Fibroblast of mammary gland (primary cell): Measurements from ENCODE around the gene NR1H4.
"Not testable (repeated sequence)": the region's sequence is repeated elsewhere in the genome, so short reads cannot be mapped to it uniquely, and the experiment has no call there.

Experiments used
- DNase-seq: peaks from one replicate; pipeline ENCODE4 v3.0.0-alpha.2; 2010; ENCODE audit warnings: low read depth
- H3K4me3 ChIP-seq: 2 replicates; pipeline ENCODE4 v1.5.1; 2011; ENCODE audit warnings: low read depth, mild to moderate bottlenecking, low read length, moderate library complexity; ENCODE audit not compliant: control insufficient read depth
- TF ChIP-seq, protein P1 (sequence below): conservative IDR thresholded peaks from 2 replicates; pipeline ENCODE4 v1.5.1; 2011; ENCODE audit warnings: low read depth, low read length, inconsistent platforms; ENCODE audit not compliant: control insufficient read depth, insufficient read depth

The NR1H4 gene

DNA sequence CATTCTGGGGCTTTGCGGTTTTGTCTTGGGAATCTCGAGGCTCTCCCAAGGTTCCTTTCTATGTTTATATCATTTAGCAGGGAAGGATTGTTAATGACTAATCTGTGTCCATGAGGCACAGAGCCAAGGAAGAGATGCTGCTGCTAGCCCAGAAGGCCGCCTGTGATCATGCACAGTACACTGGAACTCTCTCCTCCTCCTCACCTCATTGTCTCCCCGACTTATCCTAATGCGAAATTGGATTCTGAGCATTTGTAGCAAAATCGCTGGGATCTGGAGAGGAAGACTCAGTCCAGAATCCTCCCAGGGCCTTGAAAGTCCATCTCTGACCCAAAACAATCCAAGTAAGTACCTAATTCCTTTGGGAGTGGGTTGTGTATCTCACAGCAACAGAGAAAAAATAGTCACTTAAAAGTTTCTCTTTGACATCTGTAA is at the start of gene NR1H4:
TSS of gene NR1H4 (plus strand) at position 151 of the 435 bp plus-strand sequence. CDS start 19,458 bp downstream, outside the sequence.
- DNase-seq: peak; percentile 62
- H3K4me3 ChIP-seq: no peak within 1 kb of the TSS
- TF ChIP-seq, protein P1, sequence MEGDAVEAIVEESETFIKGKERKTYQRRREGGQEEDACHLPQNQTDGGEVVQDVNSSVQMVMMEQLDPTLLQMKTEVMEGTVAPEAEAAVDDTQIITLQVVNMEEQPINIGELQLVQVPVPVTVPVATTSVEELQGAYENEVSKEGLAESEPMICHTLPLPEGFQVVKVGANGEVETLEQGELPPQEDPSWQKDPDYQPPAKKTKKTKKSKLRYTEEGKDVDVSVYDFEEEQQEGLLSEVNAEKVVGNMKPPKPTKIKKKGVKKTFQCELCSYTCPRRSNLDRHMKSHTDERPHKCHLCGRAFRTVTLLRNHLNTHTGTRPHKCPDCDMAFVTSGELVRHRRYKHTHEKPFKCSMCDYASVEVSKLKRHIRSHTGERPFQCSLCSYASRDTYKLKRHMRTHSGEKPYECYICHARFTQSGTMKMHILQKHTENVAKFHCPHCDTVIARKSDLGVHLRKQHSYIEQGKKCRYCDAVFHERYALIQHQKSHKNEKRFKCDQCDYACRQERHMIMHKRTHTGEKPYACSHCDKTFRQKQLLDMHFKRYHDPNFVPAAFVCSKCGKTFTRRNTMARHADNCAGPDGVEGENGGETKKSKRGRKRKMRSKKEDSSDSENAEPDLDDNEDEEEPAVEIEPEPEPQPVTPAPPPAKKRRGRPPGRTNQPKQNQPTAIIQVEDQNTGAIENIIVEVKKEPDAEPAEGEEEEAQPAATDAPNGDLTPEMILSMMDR: no peak

DNA sequence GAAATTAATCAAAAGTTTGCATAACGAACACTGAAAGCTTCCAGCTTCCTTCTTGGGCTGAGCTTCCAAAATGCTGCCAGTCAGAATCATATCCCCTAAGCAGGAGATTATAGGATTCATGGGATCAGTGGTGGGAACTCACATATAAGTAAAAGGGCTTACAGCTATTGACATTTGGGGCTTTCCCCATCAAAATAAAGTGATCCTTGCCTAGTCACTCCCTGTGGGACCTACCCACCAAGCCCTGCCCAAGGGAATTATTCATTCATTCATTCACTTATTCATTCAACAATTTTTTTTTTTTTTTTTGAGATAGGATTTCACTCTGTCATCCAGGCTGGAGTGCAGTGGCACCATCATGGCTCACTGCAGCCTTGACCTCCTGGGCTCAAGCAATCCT is 47.5 kb upstream of the NR1H4 start:
- TF ChIP-seq, protein P1: no peak
- no peak overlapping the region for H3K4me3 ChIP-seq
- no peak for DNase-seq

- DNase-seq: peak; percentile 89
- TF ChIP-seq, protein P1: no peak
- H3K4me3 ChIP-seq: no peak overlapping the region
Measured at GRCh38 chr12:100427078-100427477, 46.6 kb upstream of the NR1H4 start.

DNA sequence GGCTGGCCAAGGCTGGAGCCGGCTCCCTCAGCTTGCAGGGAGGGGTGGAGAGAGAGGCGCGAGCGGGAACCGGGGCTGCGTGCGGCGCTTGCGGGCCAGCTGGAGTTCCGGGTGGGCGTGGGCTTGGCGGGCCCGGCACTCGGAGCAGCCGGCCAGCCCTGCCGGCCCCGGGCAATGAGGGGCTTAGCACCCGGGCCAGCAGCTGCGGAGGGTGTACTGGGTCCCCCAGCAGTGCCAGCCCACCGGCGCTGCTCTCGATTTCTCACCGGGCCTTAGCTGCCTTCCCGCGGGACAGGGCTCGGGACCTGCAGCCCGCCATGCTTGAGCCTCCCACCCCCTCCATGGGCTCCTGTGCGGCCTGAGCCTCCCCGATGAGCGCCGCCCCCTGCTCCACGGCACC is 43.4 kb upstream of the NR1H4 start:
- not testable (repeated sequence) for DNase-seq

DNA sequence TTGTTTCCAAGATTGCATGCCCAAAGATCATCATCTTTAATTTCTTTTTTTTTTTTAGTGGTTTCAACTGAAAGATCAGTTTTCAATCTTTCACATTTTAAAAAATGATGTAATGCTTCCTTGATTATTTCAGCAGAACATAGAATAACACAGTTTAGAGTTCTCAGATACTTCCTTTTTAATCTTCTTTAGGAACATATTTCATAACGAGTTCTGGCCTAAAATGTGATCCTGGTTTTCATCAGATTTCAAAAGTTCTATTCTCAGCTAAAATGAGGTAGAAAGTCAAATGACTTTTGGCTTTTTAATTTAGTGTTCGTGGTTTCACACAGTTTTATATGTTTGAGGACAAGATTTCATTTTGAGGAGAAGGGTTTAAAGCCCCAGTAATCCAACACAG is 40.0 kb upstream of the NR1H4 start:
- no peak for DNase-seq
- TF ChIP-seq, protein P1: no peak
- H3K4me3 ChIP-seq: no peak overlapping the region

More for the DNA sequence above, 43.4 kb upstream of the NR1H4 start:
- H3K4me3 ChIP-seq: not testable (repeated sequence)

DNA sequence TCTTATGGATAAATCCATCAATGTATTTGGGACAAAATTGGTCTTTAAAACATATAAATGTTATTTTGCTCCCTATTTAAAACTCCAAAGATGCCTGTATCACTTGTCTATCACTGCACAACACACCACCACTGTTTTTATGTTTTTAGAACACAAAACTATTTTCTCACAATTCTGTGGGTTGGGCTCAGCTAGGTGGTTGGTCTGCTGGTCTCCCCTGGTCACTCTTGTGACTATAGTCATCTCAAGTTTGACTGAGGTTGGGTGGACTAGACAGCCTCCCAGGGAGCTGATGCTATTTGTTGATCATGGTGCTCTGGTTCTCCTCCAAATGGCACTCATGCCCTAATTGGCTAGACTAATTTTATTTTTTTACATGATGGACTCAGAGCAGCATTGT is 39.5 kb upstream of the NR1H4 start:
- no peak for DNase-seq
- H3K4me3 ChIP-seq: no peak overlapping the region
- TF ChIP-seq, protein P1: no peak

GRCh38 chr12:100435957-100436356 is 37.7 kb upstream of the NR1H4 start:
- no peak overlapping the region for H3K4me3 ChIP-seq
- no peak for DNase-seq
- TF ChIP-seq, protein P1: no peak
